SK-N-MC (cell line): ENCODE results near the gene NFIB.

Source experiments
- DNase-seq: peaks from one replicate; pipeline ENCODE4 v3.0.0-alpha.2; 2011; ENCODE audit warnings: low read depth, low spot score
- H3K27ac ChIP-seq: fragments of 200-600 bp; sonication (generic); 2 replicates; pipeline ENCODE4 v1.5.1; 2016; ENCODE audit warnings: mixed run types
- H3K36me3 ChIP-seq: fragments of 200-600 bp; sonication (generic); 2 replicates; pipeline ENCODE4 v1.6.1; 2017; ENCODE audit warnings: antibody characterized with exemption, low read length, mixed read lengths; ENCODE audit not compliant: insufficient read depth
- H3K4me3 ChIP-seq: fragments of 200-600 bp; sonication (generic); 2 replicates; pipeline ENCODE4 v1.5.1; 2016
- H3K9ac ChIP-seq: fragments of 200-600 bp; sonication (generic); 2 replicates; pipeline ENCODE4 v1.8.0; 2017; ENCODE audit warnings: mixed run types, mixed read lengths; ENCODE audit not compliant: insufficient read length
- H3K9me3 ChIP-seq: fragments of 200-600 bp; sonication (generic); 2 replicates; pipeline ENCODE4 v1.6.1; 2017; ENCODE audit warnings: low read depth, mild to moderate bottlenecking, antibody characterized with exemption, low read length, moderate library complexity, mixed read lengths
- EZH2 ChIP-seq: fragments of 200-600 bp; sonication (generic); IDR thresholded peaks from one replicate; pipeline ENCODE4 v1.6.1; 2017; ENCODE audit warnings: antibody characterized with exemption
- FOXP2 ChIP-seq: optimal IDR thresholded peaks from 2 replicates; pipeline ENCODE3; 2011; ENCODE audit warnings: mild to moderate bottlenecking, moderate library complexity; ENCODE audit not compliant: insufficient read depth; ENCODE audit errors: extremely low read length, control extremely low read depth
- POLR2AphosphoS5 ChIP-seq: IDR thresholded peaks from 2 replicates; pipeline ENCODE4 v1.6.1; 2012; ENCODE audit warnings: mild to moderate bottlenecking, low read depth, low read length, borderline replicate concordance

NFIB gene

DNA sequence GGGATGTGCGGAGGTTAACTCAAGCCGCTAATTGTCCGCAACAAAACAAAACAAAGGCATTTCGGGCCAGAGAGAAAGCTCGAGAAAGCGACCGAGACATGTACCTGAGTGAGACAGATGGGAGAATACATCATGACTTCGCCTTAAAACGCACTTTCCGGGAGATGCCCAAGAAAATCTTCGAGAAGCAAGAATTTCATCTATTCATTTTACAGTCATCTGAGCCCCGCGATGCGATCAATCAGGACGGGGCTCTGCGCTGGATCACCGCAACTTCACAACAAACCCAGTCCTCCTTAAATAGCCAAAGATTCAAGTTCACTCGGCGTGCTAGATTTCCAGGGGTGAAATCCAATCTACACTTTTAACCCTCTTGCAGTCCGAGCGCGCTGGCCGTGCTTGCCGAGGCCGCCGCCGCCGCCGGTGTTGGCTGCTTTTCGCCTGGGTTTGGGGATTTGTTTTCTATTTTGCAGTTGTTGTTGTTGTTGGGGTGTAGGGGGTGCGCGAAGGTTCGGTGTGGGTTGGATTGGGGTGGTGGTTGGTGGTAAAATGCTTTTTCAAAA is 482 bp downstream of the NFIB start:
- no peak for DNase-seq
- Histone ChIP-seq H3K27ac (peak overlapping the region; percentile 84), H3K4me3 (peak overlapping the region; percentile 100), H3K9ac (peak overlapping the region; percentile 98), H3K9me3 (no peaks in the 10 kb centered on the region), H3K36me3 (no peaks in the 10 kb centered on the region)
- TF ChIP-seq FOXP2 (no peak), POLR2AphosphoS5 (no peak; the same call in 1 of the 2 replicates), EZH2 (no peak)

DNA sequence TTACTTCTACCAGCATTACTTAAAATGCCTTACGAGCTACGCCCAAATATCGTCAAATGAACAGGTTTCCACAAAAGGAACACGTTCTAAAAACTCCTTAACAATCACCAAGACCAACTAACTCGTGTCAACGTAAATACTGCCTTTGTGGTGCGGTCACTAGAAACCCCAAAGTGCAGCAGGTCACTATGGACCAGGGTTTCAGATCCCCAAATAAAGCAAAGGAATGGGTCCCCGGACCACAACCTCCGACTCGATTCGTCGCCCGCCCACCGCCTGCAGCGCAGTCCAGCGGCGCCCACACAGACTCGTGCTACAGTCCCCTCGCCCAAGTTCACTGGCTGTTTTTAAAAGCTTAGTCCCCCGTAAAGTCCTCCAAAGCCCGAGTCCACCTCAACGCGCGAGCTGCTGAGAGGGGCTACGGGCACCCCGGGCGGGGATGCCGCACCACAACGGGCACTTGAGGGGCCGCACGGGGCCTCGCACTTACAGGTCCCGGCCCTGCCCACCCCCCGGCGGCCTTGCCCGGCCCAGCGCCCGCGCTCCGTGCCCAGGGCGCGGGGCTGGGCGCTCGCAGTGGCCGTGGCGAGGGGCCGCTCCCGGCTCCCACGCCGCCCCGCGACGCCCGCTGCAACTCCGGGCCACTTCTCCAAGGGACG is 1.1 kb downstream of the NFIB start:
- Histone ChIP-seq H3K36me3 (no peaks in the 10 kb centered on the region; the same call in 1 of the 2 replicates), H3K4me3 (peak overlapping the region; percentile 100), H3K27ac (0 out of 2 replicates have a peak overlapping the region, but pooled peaks have one; percentile 84), H3K9ac (peak overlapping the region; percentile 98), H3K9me3 (no peaks in the 10 kb centered on the region)
- DNase-seq = no peak
- TF ChIP-seq FOXP2 (no peak), POLR2AphosphoS5 (no peak), EZH2 (no peak)

DNA sequence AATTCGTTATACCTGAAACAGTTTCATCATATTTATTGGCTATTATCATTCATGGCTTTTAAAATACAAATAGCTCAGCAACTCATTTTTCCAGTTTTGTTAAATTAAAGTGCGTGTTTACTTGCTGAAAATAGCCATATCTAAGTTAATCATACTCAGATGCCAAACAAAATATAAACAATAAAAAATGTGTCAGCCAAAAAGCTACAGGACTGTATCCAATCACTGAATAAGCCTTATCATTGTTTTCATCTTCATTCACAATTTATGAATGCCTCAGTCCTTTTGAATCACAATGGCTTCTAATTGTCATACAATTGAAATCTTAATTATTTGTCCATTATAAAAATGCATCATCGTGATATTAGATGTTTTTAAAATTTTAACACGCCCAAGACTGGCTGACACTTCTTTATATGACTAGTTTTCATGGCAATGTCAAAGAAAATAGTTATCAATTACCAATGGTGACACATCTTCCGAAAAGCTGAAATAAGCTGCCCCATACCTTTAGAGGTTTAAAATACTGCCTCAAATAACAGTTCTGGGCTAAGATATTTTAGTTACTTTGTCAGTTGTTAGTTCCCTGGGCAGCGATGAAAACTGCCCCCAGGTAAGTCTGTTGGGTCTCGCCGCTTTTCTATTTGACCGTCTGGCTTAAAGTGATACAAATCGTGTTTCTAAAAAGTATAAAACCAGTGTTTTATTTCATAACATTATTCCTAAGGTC is 1.8 kb downstream of the NFIB start:
- Histone ChIP-seq H3K9me3 (no peaks in the 10 kb centered on the region), H3K4me3 (peak overlapping the region; percentile 100), H3K36me3 (peaks cover 7% of the 10 kb centered on the region), H3K9ac (peak overlapping the region; percentile 98), H3K27ac (no peak overlapping the region)
- no peak for DNase-seq
- TF ChIP-seq EZH2 (no peak), FOXP2 (no peak), POLR2AphosphoS5 (no peak)

DNA sequence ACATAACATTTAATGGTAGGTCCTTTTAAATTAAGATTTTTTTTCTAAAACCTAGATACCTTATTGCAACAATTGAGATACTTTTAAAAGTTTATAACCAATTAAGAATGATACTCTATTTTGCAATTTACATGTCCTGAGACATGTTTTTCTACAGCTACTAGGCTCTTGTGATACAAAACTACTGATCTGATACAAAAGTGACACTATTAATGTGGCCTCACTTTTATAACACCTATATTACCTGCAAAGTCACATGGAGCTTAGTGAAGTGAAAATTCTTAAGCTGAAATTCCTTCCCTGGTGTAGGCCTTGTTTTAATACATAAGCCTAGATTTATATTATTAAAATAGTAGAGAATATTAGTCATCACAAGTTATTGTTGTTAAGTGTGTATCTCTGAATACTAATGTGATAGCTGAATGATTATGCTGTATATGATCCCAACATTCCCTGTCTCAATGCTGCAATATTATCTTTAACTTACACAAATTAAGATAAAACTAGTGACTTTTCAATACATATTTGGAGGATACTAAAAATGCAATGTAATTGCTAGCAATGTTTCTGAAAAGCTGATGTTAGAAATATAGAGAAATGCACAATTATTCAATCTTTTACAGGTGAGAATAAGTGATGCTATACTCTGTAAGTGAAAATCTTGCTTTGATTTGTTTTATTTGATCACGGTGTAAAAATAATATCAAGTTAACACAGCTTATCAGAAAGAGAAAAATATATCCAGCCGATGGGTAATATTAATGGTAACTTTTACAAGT is 2.6 kb downstream of the NFIB start:
- no peaks in the 10 kb centered on the region for H3K9me3 ChIP-seq
- TF ChIP-seq EZH2 (no peak), POLR2AphosphoS5 (no peak), FOXP2 (no peak)
- peak overlapping the region; percentile 100 for H3K4me3 ChIP-seq
- H3K36me3 ChIP-seq = peaks cover 14% of the 10 kb centered on the region
- no peak for DNase-seq
- H3K9ac ChIP-seq = peak overlapping the region; percentile 98
- no peak overlapping the region for H3K27ac ChIP-seq

DNA sequence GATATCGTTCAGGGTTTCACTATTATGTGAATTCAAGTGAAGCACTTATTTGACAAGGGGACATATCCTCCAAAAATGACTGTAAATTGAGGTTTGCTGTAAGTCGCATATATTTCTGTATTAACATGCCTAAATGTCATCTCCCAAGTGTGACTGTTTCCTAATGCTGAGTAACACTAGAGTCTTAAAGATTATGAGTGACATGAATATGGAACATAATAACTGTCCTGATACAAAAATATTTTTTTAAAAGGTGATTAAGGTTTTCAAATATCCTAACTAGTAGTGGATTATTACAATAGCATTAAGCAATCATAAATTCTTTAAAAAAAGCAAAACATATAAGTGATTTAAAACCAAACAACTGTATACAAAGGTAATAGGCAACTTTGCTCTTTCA is 3.6 kb downstream of the NFIB start:
- DNase-seq = no peak
- Histone ChIP-seq H3K27ac (peak overlapping the region; percentile 44; the same call in 1 of the 2 replicates), H3K36me3 (peaks cover 22% of the 10 kb centered on the region), H3K9ac (peak overlapping the region; percentile 50), H3K9me3 (no peaks in the 10 kb centered on the region), H3K4me3 (peak overlapping the region; percentile 65)
- TF ChIP-seq EZH2 (no peak), FOXP2 (no peak), POLR2AphosphoS5 (no peak)

DNA sequence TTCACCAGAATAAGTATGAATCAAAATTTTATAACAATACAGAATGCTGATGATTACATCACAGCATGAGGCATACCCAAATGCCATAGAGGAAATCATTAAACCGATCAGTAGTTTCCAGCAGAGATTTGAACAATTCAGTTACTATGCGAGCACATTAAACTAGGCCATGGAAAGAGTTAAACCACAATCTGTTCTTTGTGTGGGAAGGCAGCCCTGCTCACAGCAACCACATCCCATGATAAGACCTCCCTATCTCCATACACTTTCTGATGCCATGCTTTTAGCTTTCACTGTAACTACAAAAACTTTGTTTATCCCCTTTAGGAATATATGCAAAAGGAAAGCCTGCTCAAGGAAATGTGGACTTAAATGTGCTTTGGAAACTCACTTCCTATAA is 4.5 kb downstream of the NFIB start:
- Histone ChIP-seq H3K9ac (peak overlapping the region; percentile 50), H3K4me3 (peak overlapping the region; percentile 65), H3K36me3 (peaks cover 31% of the 10 kb centered on the region), H3K27ac (peak overlapping the region; percentile 44; the same call in 1 of the 2 replicates), H3K9me3 (no peaks in the 10 kb centered on the region)
- no peak for TF ChIP-seq POLR2AphosphoS5
- TF ChIP-seq EZH2 = no peak
- TF ChIP-seq FOXP2 = peak; percentile 42
- DNase-seq = peak; percentile 74

DNA sequence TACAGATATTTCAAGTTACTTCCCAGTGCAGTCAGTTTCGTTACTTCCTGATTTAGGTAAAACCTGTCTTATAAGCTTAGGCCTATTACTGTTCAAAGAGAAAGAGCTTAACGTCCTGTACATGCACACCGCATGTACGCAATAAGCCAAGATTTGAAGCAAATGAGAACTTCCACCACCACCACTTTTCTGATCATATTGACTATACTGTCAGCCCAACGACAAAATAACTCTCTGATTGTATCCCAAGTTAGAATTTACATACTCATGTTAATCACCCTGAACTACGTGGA is 5.1 kb downstream of the NFIB start:
- Histone ChIP-seq H3K4me3 (peak overlapping the region; percentile 65; the same call in 1 of the 2 replicates), H3K9ac (no peak overlapping the region), H3K27ac (no peak overlapping the region), H3K9me3 (no peaks in the 10 kb centered on the region), H3K36me3 (peaks cover 36% of the 10 kb centered on the region)
- no peak for TF ChIP-seq POLR2AphosphoS5
- no peak for DNase-seq

DNA sequence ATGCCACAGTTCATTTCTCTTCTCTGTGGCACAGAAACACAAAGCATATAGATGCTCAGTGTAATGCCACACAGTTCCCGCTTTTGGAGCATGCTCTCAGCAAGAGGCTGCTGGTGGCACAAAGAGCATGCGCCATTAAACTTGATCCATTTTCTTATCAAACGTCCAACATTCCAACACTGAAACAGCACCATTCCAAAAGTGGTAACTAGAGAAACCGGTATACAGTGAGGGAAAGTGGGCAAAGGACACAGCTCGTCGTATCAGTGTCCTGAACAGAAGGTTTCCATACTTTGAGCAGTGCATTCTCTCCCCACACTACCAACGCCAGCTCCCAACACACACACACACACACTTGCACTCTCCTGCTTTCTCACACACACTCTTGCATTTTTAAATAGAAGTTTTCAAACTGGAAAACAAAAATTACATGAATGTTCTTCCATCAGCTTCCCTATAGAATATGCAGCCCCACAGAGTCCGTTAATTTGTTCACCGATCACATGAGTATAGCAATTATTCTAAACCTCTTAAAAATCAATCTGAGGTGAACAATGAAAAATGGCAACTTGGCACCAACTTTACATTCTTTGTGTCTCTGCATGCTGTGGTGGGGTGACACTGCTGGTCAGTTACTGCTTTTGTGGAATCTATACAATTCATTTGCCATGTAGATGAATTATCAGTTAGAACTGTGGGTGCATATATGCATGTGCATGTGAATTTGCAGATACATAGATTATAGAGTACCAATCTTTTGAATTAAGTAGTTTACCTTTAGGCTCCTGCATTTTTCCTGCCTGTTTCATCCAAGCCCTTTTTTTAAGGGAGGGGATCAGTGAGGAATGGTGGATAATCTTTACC is 5.7 kb downstream of the NFIB start:
- Histone ChIP-seq H3K9me3 (no peaks in the 10 kb centered on the region), H3K4me3 (no peak overlapping the region)

More for the DNA sequence above, 5.7 kb downstream of the NFIB start:
- Histone ChIP-seq H3K9ac (no peak overlapping the region), H3K36me3 (peaks cover 40% of the 10 kb centered on the region), H3K27ac (no peak overlapping the region)
- TF ChIP-seq EZH2 (no peak), POLR2AphosphoS5 (no peak), FOXP2 (no peak)
- no peak for DNase-seq
